WTC11 (cell line): ENCODE data around the gene TAF15. TPM values are rescaled to one million over a fixed set of nuclear protein-coding genes. Genes with fewer than 3 reads are reported as not detected.

Source experiments
- ATAC-seq: fragments of 200-7000 bp; cut with Tn5 transposase; 2 replicates; pipeline ENCODE4 v1.10.0; 2021; ENCODE audit warnings: mild to moderate bottlenecking, moderate library complexity
- CTCF ChIA-PET: fragments of 300-600 bp; sonication (Branson Sonifier 250); formaldehyde crosslinking; loops from one replicate; lab custom pipeline; 2021; ENCODE audit warnings: antibody characterized with exemption; lab: Charles Lee
- POLR2A ChIA-PET: fragments of 350-600 bp; sonication (Branson Sonifier 250); formaldehyde crosslinking; loops from one replicate; lab custom pipeline; 2021; ENCODE audit warnings: antibody characterized with exemption; lab: Charles Lee
- DNase-seq: peaks from one replicate; pipeline ENCODE4 v3.0.0; 2021; ENCODE audit warnings: low spot score
- H3K27ac Mint-ChIP-seq: 2 replicates; pipeline ENCODE4 v1.8.0; 2021; ENCODE audit warnings: mixed read lengths
- H3K27me3 Mint-ChIP-seq: 2 replicates; pipeline ENCODE4 v1.8.0; 2021; ENCODE audit warnings: low read depth, mild to moderate bottlenecking, moderate library complexity, mixed read lengths
- H3K36me3 Mint-ChIP-seq: 2 replicates; pipeline ENCODE4 v1.8.0; 2021; ENCODE audit warnings: mixed read lengths
- H3K4me1 Mint-ChIP-seq: 2 replicates; pipeline ENCODE4 v1.8.0; 2022; ENCODE audit warnings: mixed read lengths
- H3K4me3 Mint-ChIP-seq: 2 replicates; pipeline ENCODE4 v1.8.0; 2021; ENCODE audit warnings: mild to moderate bottlenecking, moderate library complexity, mixed read lengths
- H3K9me3 Mint-ChIP-seq: 2 replicates; pipeline ENCODE4 v1.8.0; 2021; ENCODE audit warnings: mixed read lengths
- CBFB ChIP-seq: sonication (generic); formaldehyde crosslinking; IDR thresholded peaks from 2 replicates; pipeline ENCODE4 v1.8.1; 2022; ENCODE audit warnings: mild to moderate bottlenecking, low read depth, missing genetic modification reagents
- CREB1 ChIP-seq: sonication (generic); formaldehyde crosslinking; IDR thresholded peaks from 2 replicates; pipeline ENCODE4 v1.8.0; 2023; ENCODE audit warnings: mild to moderate bottlenecking, missing genetic modification reagents
- ELF4 ChIP-seq: sonication (generic); formaldehyde crosslinking; IDR thresholded peaks from 2 replicates; pipeline ENCODE4 v1.8.1; 2022; ENCODE audit warnings: low read depth, mild to moderate bottlenecking, moderate library complexity, missing genetic modification reagents
- EMX1 ChIP-seq: fragments of 250-450 bp; sonication (Bioruptor Pico); IDR thresholded peaks from 2 replicates; pipeline ENCODE4 v1.8.0; 2021; ENCODE audit warnings: mild to moderate bottlenecking
- ESRRA ChIP-seq: sonication (generic); formaldehyde crosslinking; IDR thresholded peaks from 2 replicates; pipeline ENCODE4 v1.8.1; 2022; ENCODE audit warnings: mild to moderate bottlenecking, missing genetic modification reagents, borderline replicate concordance
- FOXK1 ChIP-seq: sonication (generic); formaldehyde crosslinking; IDR thresholded peaks from 2 replicates; pipeline ENCODE4 v1.8.0; 2022; ENCODE audit warnings: mild to moderate bottlenecking, moderate library complexity, missing genetic modification reagents
- GABPB1 ChIP-seq: sonication (generic); formaldehyde crosslinking; IDR thresholded peaks from 2 replicates; pipeline ENCODE4 v1.8.1; 2023; ENCODE audit warnings: mild to moderate bottlenecking, missing genetic modification reagents
- GTF2I ChIP-seq: fragments of 250-450 bp; sonication (Bioruptor Pico); conservative IDR thresholded peaks from 2 replicates; pipeline ENCODE4 v1.4.0; 2021; ENCODE audit warnings: mild to moderate bottlenecking
- HMGA2 ChIP-seq: fragments of 250-450 bp; sonication (Bioruptor Pico); IDR thresholded peaks from 2 replicates; pipeline ENCODE4 v1.4.0; 2021; ENCODE audit warnings: mild to moderate bottlenecking, moderate library complexity
- IRF2 ChIP-seq: sonication (generic); formaldehyde crosslinking; IDR thresholded peaks from 2 replicates; pipeline ENCODE4 v1.8.0; 2022; ENCODE audit warnings: low read depth, missing genetic modification reagents, borderline replicate concordance
- NFATC4 ChIP-seq: fragments of 250-450 bp; sonication (Bioruptor Pico); IDR thresholded peaks from 2 replicates; pipeline ENCODE4 v1.9.0; 2021; ENCODE audit warnings: mild to moderate bottlenecking
- NFE2L1 ChIP-seq: sonication (generic); formaldehyde crosslinking; IDR thresholded peaks from 2 replicates; pipeline ENCODE4 v1.8.1; 2023; ENCODE audit warnings: missing genetic modification reagents
- NFYB ChIP-seq: sonication (generic); formaldehyde crosslinking; conservative IDR thresholded peaks from 2 replicates; pipeline ENCODE4 v1.8.0; 2022; ENCODE audit warnings: low read depth, missing genetic modification reagents
- OVOL2 ChIP-seq: fragments of 250-450 bp; sonication (Bioruptor Pico); IDR thresholded peaks from 2 replicates; pipeline ENCODE4 v1.9.0; 2021; ENCODE audit warnings: mild to moderate bottlenecking, borderline replicate concordance
- PREB ChIP-seq: sonication (generic); formaldehyde crosslinking; IDR thresholded peaks from 2 replicates; pipeline ENCODE4 v1.8.1; 2022; ENCODE audit warnings: mild to moderate bottlenecking, missing genetic modification reagents, moderate library complexity, borderline replicate concordance
- TEAD4 ChIP-seq: sonication (generic); formaldehyde crosslinking; IDR thresholded peaks from 2 replicates; pipeline ENCODE4 v1.8.0; 2022; ENCODE audit warnings: mild to moderate bottlenecking, missing genetic modification reagents
- USF2 ChIP-seq: sonication (generic); formaldehyde crosslinking; IDR thresholded peaks from 2 replicates; pipeline ENCODE4 v1.8.1; 2023; ENCODE audit warnings: mild to moderate bottlenecking, missing genetic modification reagents, moderate library complexity
- ZNF121 ChIP-seq: sonication (generic); formaldehyde crosslinking; IDR thresholded peaks from 2 replicates; pipeline ENCODE4 v1.8.0; 2023; ENCODE audit warnings: missing genetic modification reagents
- ZNF416 ChIP-seq: fragments of 250-450 bp; sonication (Bioruptor Pico); IDR thresholded peaks from 2 replicates; pipeline ENCODE4 v1.9.0; 2021; ENCODE audit warnings: mild to moderate bottlenecking, inconsistent platforms
- ZNF423 ChIP-seq: fragments of 250-450 bp; sonication (Bioruptor Pico); IDR thresholded peaks from 2 replicates; pipeline ENCODE4 v2.1.2; 2022; ENCODE audit warnings: mild to moderate bottlenecking, moderate library complexity
- total RNA-seq: library from RNA; stranded (reverse); gene quantifications from 3 replicates; pipeline ENCODE4 v1.2.3, GENCODE V29; 2021
- TF ChIP-seq, protein P1 (sequence below): sonication (generic); formaldehyde crosslinking; IDR thresholded peaks from 2 replicates; pipeline ENCODE4 v1.8.0; 2022; ENCODE audit warnings: mild to moderate bottlenecking, missing genetic modification reagents
- TF ChIP-seq, protein P2 (sequence below): fragments of 250-450 bp; sonication (Bioruptor Pico); IDR thresholded peaks from 2 replicates; pipeline ENCODE4 v1.9.0; 2021; ENCODE audit warnings: mild to moderate bottlenecking
- TF ChIP-seq, protein P3 (sequence below): sonication (generic); formaldehyde crosslinking; IDR thresholded peaks from 2 replicates; pipeline ENCODE4 v1.8.1; 2023; ENCODE audit warnings: mild to moderate bottlenecking, missing genetic modification reagents
- TF ChIP-seq, protein P4 (sequence below): sonication (generic); formaldehyde crosslinking; IDR thresholded peaks from 2 replicates; pipeline ENCODE4 v1.8.0; 2022; ENCODE audit warnings: missing genetic modification reagents

TAF15 gene
- total RNA-seq, 1 experiment from 2014 or later: 273 TPM

GRCh38 chr17:35774499-35774898 is 34.8 kb upstream of the TAF15 start:
- DNase-seq: no peak
- ChIA-PET POLR2A (interaction anchor here (1.1 kb wide), 1 partner anchor 10 kb away, joined by 3 read pairs; no protein-coding TSS in a partner anchor), CTCF (interaction anchor here (1.2 to 4.3 kb wide), 5 partner anchors 10 to 74 kb away, joined by 3 to 60 read pairs (median 7); partner anchors contain the start of gene TAF15)
- Mint-ChIP-seq H3K27me3 (no peaks in the 10 kb centered on the region), H3K4me3 (no peak overlapping the region), H3K9me3 (0 out of 2 replicates have a peak, but pooled peaks cover 3% of the 10 kb centered on the region), H3K27ac (no peak overlapping the region), H3K36me3 (no peaks in the 10 kb centered on the region), H3K4me1 (peaks cover 33% of the 10 kb centered on the region)
- ATAC-seq: no peak; the same call in 1 of the 2 replicates
- TF ChIP-seq CBFB (CRISPR knock-in tag): no peak
- TF ChIP-seq NFE2L1 (CRISPR knock-in tag): no peak
- no peak for TF ChIP-seq CREB1 (CRISPR knock-in tag)
- no peak for TF ChIP-seq IRF2 (CRISPR knock-in tag)
- TF ChIP-seq ZNF416: no peak

GRCh38 chr17:35775039-35775438 is 34.2 kb upstream of the TAF15 start:
- CTCF ChIA-PET: interaction anchor here (1.2 to 4.3 kb wide), 4 partner anchors 10 to 74 kb away, joined by 3 to 60 read pairs (median 10); partner anchors contain the start of gene TAF15
- Mint-ChIP-seq H3K36me3 (no peaks in the 10 kb centered on the region), H3K4me1 (peaks cover 33% of the 10 kb centered on the region), H3K27ac (no peak overlapping the region), H3K9me3 (0 out of 2 replicates have a peak, but pooled peaks cover 3% of the 10 kb centered on the region), H3K4me3 (no peak overlapping the region), H3K27me3 (no peaks in the 10 kb centered on the region)
- no peak for ATAC-seq
- POLR2A ChIA-PET: interaction anchor here (1.1 kb wide), 1 partner anchor 11 kb away, joined by 3 read pairs; no protein-coding TSS in a partner anchor
- no peak for DNase-seq
- TF ChIP-seq OVOL2 (CRISPR knock-in tag) (no peak), ZNF121 (no peak), GABPB1 (CRISPR knock-in tag) (no peak), ZNF423 (CRISPR knock-in tag) (no peak), ZNF416 (no peak), ELF4 (CRISPR knock-in tag) (no peak), PREB (CRISPR knock-in tag) (no peak), ESRRA (CRISPR knock-in tag) (no peak), HMGA2 (CRISPR knock-in tag) (no peak)

- peaks cover 33% of the 10 kb centered on the region for H3K4me1 Mint-ChIP-seq
- H3K27me3 Mint-ChIP-seq: no peaks in the 10 kb centered on the region
- H3K9me3 Mint-ChIP-seq: no peaks in the 10 kb centered on the region
- no peak overlapping the region for H3K27ac Mint-ChIP-seq
- TF ChIP-seq NFATC4 (CRISPR knock-in tag) (no peak), EMX1 (CRISPR knock-in tag) (no peak), USF2 (CRISPR knock-in tag) (no peak), TEAD4 (CRISPR knock-in tag) (no peak), CREB1 (CRISPR knock-in tag) (no peak), FOXK1 (CRISPR knock-in tag) (no peak), NFYB (no peak), CBFB (CRISPR knock-in tag) (no peak), GTF2I (CRISPR knock-in tag) (no peak)
- TF ChIP-seq, protein P1, sequence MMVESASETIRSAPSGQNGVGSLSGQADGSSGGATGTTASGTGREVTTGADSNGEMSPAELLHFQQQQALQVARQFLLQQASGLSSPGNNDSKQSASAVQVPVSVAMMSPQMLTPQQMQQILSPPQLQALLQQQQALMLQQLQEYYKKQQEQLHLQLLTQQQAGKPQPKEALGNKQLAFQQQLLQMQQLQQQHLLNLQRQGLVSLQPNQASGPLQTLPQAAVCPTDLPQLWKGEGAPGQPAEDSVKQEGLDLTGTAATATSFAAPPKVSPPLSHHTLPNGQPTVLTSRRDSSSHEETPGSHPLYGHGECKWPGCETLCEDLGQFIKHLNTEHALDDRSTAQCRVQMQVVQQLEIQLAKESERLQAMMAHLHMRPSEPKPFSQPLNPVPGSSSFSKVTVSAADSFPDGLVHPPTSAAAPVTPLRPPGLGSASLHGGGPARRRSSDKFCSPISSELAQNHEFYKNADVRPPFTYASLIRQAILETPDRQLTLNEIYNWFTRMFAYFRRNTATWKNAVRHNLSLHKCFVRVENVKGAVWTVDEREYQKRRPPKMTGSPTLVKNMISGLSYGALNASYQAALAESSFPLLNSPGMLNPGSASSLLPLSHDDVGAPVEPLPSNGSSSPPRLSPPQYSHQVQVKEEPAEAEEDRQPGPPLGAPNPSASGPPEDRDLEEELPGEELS: no peak
- TF ChIP-seq, protein P2, sequence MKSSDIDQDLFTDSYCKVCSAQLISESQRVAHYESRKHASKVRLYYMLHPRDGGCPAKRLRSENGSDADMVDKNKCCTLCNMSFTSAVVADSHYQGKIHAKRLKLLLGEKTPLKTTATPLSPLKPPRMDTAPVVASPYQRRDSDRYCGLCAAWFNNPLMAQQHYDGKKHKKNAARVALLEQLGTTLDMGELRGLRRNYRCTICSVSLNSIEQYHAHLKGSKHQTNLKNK (CRISPR knock-in tag): no peak
- TF ChIP-seq, protein P3, sequence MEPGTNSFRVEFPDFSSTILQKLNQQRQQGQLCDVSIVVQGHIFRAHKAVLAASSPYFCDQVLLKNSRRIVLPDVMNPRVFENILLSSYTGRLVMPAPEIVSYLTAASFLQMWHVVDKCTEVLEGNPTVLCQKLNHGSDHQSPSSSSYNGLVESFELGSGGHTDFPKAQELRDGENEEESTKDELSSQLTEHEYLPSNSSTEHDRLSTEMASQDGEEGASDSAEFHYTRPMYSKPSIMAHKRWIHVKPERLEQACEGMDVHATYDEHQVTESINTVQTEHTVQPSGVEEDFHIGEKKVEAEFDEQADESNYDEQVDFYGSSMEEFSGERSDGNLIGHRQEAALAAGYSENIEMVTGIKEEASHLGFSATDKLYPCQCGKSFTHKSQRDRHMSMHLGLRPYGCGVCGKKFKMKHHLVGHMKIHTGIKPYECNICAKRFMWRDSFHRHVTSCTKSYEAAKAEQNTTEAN (CRISPR knock-in tag): no peak
- TF ChIP-seq, protein P4, sequence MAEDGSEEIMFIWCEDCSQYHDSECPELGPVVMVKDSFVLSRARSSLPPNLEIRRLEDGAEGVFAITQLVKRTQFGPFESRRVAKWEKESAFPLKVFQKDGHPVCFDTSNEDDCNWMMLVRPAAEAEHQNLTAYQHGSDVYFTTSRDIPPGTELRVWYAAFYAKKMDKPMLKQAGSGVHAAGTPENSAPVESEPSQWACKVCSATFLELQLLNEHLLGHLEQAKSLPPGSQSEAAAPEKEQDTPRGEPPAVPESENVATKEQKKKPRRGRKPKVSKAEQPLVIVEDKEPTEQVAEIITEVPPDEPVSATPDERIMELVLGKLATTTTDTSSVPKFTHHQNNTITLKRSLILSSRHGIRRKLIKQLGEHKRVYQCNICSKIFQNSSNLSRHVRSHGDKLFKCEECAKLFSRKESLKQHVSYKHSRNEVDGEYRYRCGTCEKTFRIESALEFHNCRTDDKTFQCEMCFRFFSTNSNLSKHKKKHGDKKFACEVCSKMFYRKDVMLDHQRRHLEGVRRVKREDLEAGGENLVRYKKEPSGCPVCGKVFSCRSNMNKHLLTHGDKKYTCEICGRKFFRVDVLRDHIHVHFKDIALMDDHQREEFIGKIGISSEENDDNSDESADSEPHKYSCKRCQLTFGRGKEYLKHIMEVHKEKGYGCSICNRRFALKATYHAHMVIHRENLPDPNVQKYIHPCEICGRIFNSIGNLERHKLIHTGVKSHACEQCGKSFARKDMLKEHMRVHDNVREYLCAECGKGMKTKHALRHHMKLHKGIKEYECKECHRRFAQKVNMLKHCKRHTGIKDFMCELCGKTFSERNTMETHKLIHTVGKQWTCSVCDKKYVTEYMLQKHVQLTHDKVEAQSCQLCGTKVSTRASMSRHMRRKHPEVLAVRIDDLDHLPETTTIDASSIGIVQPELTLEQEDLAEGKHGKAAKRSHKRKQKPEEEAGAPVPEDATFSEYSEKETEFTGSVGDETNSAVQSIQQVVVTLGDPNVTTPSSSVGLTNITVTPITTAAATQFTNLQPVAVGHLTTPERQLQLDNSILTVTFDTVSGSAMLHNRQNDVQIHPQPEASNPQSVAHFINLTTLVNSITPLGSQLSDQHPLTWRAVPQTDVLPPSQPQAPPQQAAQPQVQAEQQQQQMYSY (CRISPR knock-in tag): no peak
- POLR2A ChIA-PET: interaction anchor here (2.3 kb wide), 1 partner anchor 11 kb away, joined by 7 read pairs; no protein-coding TSS in a partner anchor
- CTCF ChIA-PET: interaction anchor here (1.6 to 4.3 kb wide), 3 partner anchors 11 to 34 kb away, joined by 4 to 60 read pairs (median 17); partner anchors contain the start of gene TAF15
- ATAC-seq (no peak), DNase-seq (no peak)
- H3K4me3 Mint-ChIP-seq: no peak overlapping the region
- H3K36me3 Mint-ChIP-seq: no peaks in the 10 kb centered on the region
These were observed 33.7 kb upstream of the TAF15 start for GRCh38 chr17:35775583-35775982.
